GM12878 (cell line): Measurements from ENCODE around the gene ABHD17C. TPM values are rescaled to one million over a fixed set of nuclear protein-coding genes. Genes with fewer than 3 reads are reported as not detected.

Experiments
- ATAC-seq: fragments of 200-7000 bp; cut with Tn5 transposase; 3 replicates; pipeline ENCODE4 v1.9.1; 2020; ENCODE audit warnings: mild to moderate bottlenecking, moderate library complexity
- BruUV-seq: library from RNA; stranded (reverse); fragments of 400-500 nt; replicated peaks from 2 replicates; lab custom pipeline; 2021; lab: Mats Ljungman, UMichigan
- CTCF ChIA-PET: fragments of 300-600 bp; sonication (Branson Sonifier 250); formaldehyde crosslinking; extraction: SDS; loops from one replicate; lab custom pipeline; 2021; ENCODE audit warnings: inconsistent platforms; lab: Yijun Ruan, JAX
- POLR2A ChIA-PET: fragments of 350-600 bp; formaldehyde crosslinking; extraction: SDS; loops from one replicate; lab custom pipeline; 2021; ENCODE audit warnings: inconsistent platforms; lab: Charles Lee
- RAD21 ChIA-PET: fragments of 300-600 bp; sonication (Branson Sonifier 250); formaldehyde crosslinking; loops from one replicate; lab custom pipeline; 2023; ENCODE audit warnings: antibody characterized with exemption; ENCODE audit not compliant: unreplicated experiment; lab: Charles Lee
- SMC1A ChIA-PET: fragments of 300-600 bp; sonication (Branson Sonifier 250); formaldehyde crosslinking; loops from one replicate; lab custom pipeline; 2023; ENCODE audit not compliant: unreplicated experiment, uncharacterized antibody; lab: Charles Lee
- DNase-seq: peaks from one replicate; pipeline ENCODE4 v3.0.0-alpha.2; 2011; ENCODE audit warnings: low read depth, low spot score
- FAIRE-seq: peaks from 3 replicates; lab custom pipeline; 2011; peaks lifted over from hg19 to GRCh38; lab: Jason Lieb, UNC
- H2AFZ ChIP-seq: 2 replicates; pipeline ENCODE4 v1.6.0; 2011; ENCODE audit warnings: low read depth, low read length, control low read depth; ENCODE audit not compliant: control insufficient read depth
- H3K27ac ChIP-seq: 2 replicates; pipeline ENCODE4 v1.5.1; 2011; ENCODE audit warnings: control low read depth; ENCODE audit not compliant: control insufficient read depth, insufficient read depth
- H3K27me3 ChIP-seq, 2 experiments: replicated peaks in 1 of 2; 2 replicates each; pipeline versions ENCODE4 v1.6.0 to v1.6.1; 2011; ENCODE audit warnings: low read length in 1 of 2; ENCODE audit not compliant: control insufficient read depth in 2 of 2, insufficient read depth in 2 of 2
- H3K36me3 ChIP-seq, 2 experiments: 2 replicates each; pipeline ENCODE4 v1.5.1; 2011; ENCODE audit warnings: low read length in 1 of 2; ENCODE audit not compliant: control insufficient read depth in 2 of 2, insufficient read depth in 2 of 2
- H3K4me1 ChIP-seq: 2 replicates; pipeline ENCODE4 v1.6.1; 2011; ENCODE audit warnings: mild to moderate bottlenecking, low read length, moderate library complexity, mixed read lengths; ENCODE audit not compliant: control insufficient read depth, insufficient read depth
- H3K4me2 ChIP-seq: 2 replicates; pipeline ENCODE4 v1.6.0; 2011; ENCODE audit warnings: control low read depth; ENCODE audit not compliant: control insufficient read depth, insufficient read depth
- H3K4me3 ChIP-seq: fragments of 200-600 bp; sonication (generic); 2 replicates; pipeline ENCODE4 v1.5.1; 2016
- H3K79me2 ChIP-seq: 2 replicates; pipeline ENCODE4 v1.6.0; 2011; ENCODE audit warnings: low read length; ENCODE audit not compliant: control insufficient read depth, insufficient read depth
- H3K9ac ChIP-seq: 2 replicates; pipeline ENCODE4 v1.8.0; 2011; ENCODE audit warnings: low read length, control low read depth, mixed read lengths; ENCODE audit not compliant: control insufficient read depth, insufficient read depth
- H3K9me3 ChIP-seq: replicated peaks from 3 replicates; pipeline ENCODE4 v1.5.1; 2011; ENCODE audit warnings: mild to moderate bottlenecking, low read length; ENCODE audit not compliant: control insufficient read depth, insufficient read depth
- H4K20me1 ChIP-seq: 2 replicates; pipeline ENCODE4 v1.6.0; 2011; ENCODE audit not compliant: control insufficient read depth, insufficient read depth
- CEBPB ChIP-seq, 2 experiments: fragments of 150-350 bp in 1 of 2; IDR thresholded peaks; 2 replicates each; pipeline ENCODE4 v1.6.1; 2012 to 2014; ENCODE audit warnings: low read depth in 2 of 2, low read length in 2 of 2, borderline replicate concordance in 1 of 2, inconsistent platforms in 1 of 2
- ESRRA ChIP-seq: IDR thresholded peaks from 2 replicates; pipeline ENCODE4 v1.6.1; 2012; ENCODE audit warnings: mild to moderate bottlenecking, low read length, improper control_type of control experiment
- KDM1A ChIP-seq: fragments of 200-600 bp; sonication (generic); IDR thresholded peaks from 2 replicates; pipeline ENCODE4 v1.6.1; 2016; ENCODE audit warnings: borderline replicate concordance
- PAX5 ChIP-seq: IDR thresholded peaks from 2 replicates; pipeline ENCODE4 v1.6.1; 2011; ENCODE audit warnings: low read depth, low read length, borderline replicate concordance
- PAX8 ChIP-seq: fragments of 450-650 bp; IDR thresholded peaks from 2 replicates; pipeline ENCODE4 v1.6.1; 2017; ENCODE audit warnings: mild to moderate bottlenecking, moderate library complexity
- RCOR1 ChIP-seq: conservative IDR thresholded peaks from 2 replicates; pipeline ENCODE4 v1.6.1; 2012; ENCODE audit warnings: low read depth, low read length, improper control_type of control experiment
- RELA ChIP-seq: fragments of 450-650 bp; IDR thresholded peaks from 2 replicates; pipeline ENCODE4 v1.8.0; 2014; ENCODE audit warnings: borderline replicate concordance; ENCODE audit not compliant: partially characterized antibody
- TCF3 ChIP-seq: IDR thresholded peaks from 2 replicates; pipeline ENCODE4 v1.6.1; 2012; ENCODE audit warnings: low read depth, mild to moderate bottlenecking, low read length, borderline replicate concordance; ENCODE audit not compliant: insufficient read depth
- YBX1 ChIP-seq: fragments of 450-650 bp; IDR thresholded peaks from 2 replicates; pipeline ENCODE4 v1.6.1; 2016; ENCODE audit warnings: antibody characterized with exemption
- WGBS: methylation state at CpG from one replicate; pipeline ENCODE4 v1.1.6; 2016; ENCODE audit warnings: low lambda C conversion rate; ENCODE audit not compliant: insufficient replicate concordance, insufficient coverage; ENCODE audit errors: missing lambda C conversion rate; 5-methylcytosine and 5-hydroxymethylcytosine counted together
- in situ Hi-C: fragments of 300-500 bp; cut with MboI; formaldehyde crosslinking; loops from 9 replicates; pipeline ENCODE4 v1.14.3; 2018; ENCODE audit warnings: mixed read lengths
- intact Hi-C: fragments of 100-400 bp; cut with micrococcal nuclease; formaldehyde crosslinking; loops from one replicate; pipeline ENCODE4 v1.14.2; 2022; ENCODE audit not compliant: unreplicated experiment
- polyA plus RNA-seq, 11 experiments: library from polyadenylated mRNA; depleted of rRNA in 4 of 11; unstranded in 6 of 11; stranded (reverse) in 5 of 11; fragments of >200 nt; fragmentation: Nextera tagmentation in 4 of 11; fragmentation: Illumina TruSeq in 1 of 11; extraction: Ambion mirVana in 4 of 11; extraction: Trizol in 1 of 11; gene quantifications; 1 replicate in 1 of 11; 2 replicates in 10 of 11; pipeline versions ENCODE4 v1.2.1 to v1.2.3, GENCODE V29; 2011 to 2016; ENCODE audit warnings: inconsistent platforms in 2 of 11, missing spikeins in 2 of 11, low read depth in 1 of 11
- total RNA-seq, 4 experiments: library from RNA; depleted of rRNA in 3 of 4; stranded (reverse); fragments of >200 nt in 3 of 4; fragmentation: Illumina TruSeq in 1 of 4; extraction: Trizol in 1 of 4; gene quantifications; 2 replicates each; pipeline versions ENCODE4 v1.2.1 to v1.2.3, GENCODE V29; 2013 to 2021
- TF ChIP-seq, protein P1 (sequence below): fragments of 450-650 bp; IDR thresholded peaks from 2 replicates; pipeline ENCODE4 v1.6.1; 2016; ENCODE audit warnings: mild to moderate bottlenecking, moderate library complexity, borderline replicate concordance
- TF ChIP-seq, protein P2 (sequence below): fragments of 450-650 bp; formaldehyde crosslinking; IDR thresholded peaks from 2 replicates; pipeline ENCODE4 v1.4.0; 2020; ENCODE audit warnings: mild to moderate bottlenecking, moderate library complexity
- TF ChIP-seq, protein P3 (sequence below): fragments of 450-650 bp; IDR thresholded peaks from 2 replicates; pipeline ENCODE4 v1.6.1; 2018; ENCODE audit warnings: mild to moderate bottlenecking, low read depth, moderate library complexity; ENCODE audit not compliant: partially characterized antibody
- TF ChIP-seq, protein P4 (sequence below): IDR thresholded peaks from 2 replicates; pipeline ENCODE4 v1.6.1; 2011; ENCODE audit warnings: mild to moderate bottlenecking, low read depth, low read length, moderate library complexity; ENCODE audit not compliant: insufficient replicate concordance

The ABHD17C gene
- total and polyA plus RNA-seq, 10 of the 15 experiments (the other 5 are each of a cell fraction or from before 2014, with no cell fraction given) = 0.92 to 11.4 (median 5.5) TPM

DNA sequence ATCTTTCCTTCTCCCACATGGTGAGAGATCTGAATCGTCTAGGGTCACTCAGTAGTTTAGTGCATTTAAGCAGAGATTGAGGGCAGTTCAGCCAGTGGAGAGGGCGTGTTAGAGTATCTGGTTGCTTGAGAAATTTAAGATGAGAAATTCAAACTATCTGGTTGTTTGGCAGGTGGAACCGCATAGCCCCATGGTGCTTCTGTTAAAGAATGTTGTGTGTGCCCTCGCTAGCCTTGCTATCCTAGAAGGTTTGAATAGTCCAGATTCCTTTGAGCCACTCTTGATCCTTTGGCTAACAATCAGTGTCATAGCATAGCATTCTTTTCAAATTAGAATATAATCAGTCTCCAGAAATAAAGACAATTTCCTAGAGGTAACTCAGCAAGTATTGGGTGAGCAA, 32.1 kb downstream of the ABHD17C start:
- in situ Hi-C loops = no loop called here
- Histone ChIP-seq H3K4me1 (no peaks in the 10 kb centered on the region), H3K36me3 (no peaks in the 10 kb centered on the region), H3K9me3 (no peaks in the 10 kb centered on the region; the same call in 2 of the 3 replicates), H2AFZ (no peak overlapping the region), H3K27ac (no peak overlapping the region), H3K27me3 (no peaks in the 10 kb centered on the region), H3K4me2 (no peak overlapping the region), H3K79me2 (no peaks in the 10 kb centered on the region), H4K20me1 (no peaks in the 10 kb centered on the region; the same call in 1 of the 2 replicates), H3K9ac (no peak overlapping the region), H3K4me3 (no peak overlapping the region)
- FAIRE-seq = no peak
- 72% methylated on average over 4 of the region's 4 CpGs for WGBS
- DNase-seq = no peak
- ChIA-PET RAD21 (no interaction called here), SMC1A (no interaction called here), CTCF (no interaction called here), POLR2A (no interaction called here)
- intact Hi-C loops = no loop called here
- no TSS peak for BruUV-seq
- no peak for ATAC-seq
- TF ChIP-seq KDM1A = no peak
- TF ChIP-seq TCF3 = no peak
- no peak for TF ChIP-seq RELA
- TF ChIP-seq, protein P1, sequence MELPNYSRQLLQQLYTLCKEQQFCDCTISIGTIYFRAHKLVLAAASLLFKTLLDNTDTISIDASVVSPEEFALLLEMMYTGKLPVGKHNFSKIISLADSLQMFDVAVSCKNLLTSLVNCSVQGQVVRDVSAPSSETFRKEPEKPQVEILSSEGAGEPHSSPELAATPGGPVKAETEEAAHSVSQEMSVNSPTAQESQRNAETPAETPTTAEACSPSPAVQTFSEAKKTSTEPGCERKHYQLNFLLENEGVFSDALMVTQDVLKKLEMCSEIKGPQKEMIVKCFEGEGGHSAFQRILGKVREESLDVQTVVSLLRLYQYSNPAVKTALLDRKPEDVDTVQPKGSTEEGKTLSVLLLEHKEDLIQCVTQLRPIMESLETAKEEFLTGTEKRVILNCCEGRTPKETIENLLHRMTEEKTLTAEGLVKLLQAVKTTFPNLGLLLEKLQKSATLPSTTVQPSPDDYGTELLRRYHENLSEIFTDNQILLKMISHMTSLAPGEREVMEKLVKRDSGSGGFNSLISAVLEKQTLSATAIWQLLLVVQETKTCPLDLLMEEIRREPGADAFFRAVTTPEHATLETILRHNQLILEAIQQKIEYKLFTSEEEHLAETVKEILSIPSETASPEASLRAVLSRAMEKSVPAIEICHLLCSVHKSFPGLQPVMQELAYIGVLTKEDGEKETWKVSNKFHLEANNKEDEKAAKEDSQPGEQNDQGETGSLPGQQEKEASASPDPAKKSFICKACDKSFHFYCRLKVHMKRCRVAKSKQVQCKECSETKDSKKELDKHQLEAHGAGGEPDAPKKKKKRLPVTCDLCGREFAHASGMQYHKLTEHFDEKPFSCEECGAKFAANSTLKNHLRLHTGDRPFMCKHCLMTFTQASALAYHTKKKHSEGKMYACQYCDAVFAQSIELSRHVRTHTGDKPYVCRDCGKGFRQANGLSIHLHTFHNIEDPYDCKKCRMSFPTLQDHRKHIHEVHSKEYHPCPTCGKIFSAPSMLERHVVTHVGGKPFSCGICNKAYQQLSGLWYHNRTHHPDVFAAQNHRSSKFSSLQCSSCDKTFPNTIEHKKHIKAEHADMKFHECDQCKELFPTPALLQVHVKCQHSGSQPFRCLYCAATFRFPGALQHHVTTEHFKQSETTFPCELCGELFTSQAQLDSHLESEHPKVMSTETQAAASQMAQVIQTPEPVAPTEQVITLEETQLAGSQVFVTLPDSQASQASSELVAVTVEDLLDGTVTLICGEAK = no peak
- TF ChIP-seq ESRRA = no peak
- TF ChIP-seq PAX5 = no peak
- TF ChIP-seq, protein P2, sequence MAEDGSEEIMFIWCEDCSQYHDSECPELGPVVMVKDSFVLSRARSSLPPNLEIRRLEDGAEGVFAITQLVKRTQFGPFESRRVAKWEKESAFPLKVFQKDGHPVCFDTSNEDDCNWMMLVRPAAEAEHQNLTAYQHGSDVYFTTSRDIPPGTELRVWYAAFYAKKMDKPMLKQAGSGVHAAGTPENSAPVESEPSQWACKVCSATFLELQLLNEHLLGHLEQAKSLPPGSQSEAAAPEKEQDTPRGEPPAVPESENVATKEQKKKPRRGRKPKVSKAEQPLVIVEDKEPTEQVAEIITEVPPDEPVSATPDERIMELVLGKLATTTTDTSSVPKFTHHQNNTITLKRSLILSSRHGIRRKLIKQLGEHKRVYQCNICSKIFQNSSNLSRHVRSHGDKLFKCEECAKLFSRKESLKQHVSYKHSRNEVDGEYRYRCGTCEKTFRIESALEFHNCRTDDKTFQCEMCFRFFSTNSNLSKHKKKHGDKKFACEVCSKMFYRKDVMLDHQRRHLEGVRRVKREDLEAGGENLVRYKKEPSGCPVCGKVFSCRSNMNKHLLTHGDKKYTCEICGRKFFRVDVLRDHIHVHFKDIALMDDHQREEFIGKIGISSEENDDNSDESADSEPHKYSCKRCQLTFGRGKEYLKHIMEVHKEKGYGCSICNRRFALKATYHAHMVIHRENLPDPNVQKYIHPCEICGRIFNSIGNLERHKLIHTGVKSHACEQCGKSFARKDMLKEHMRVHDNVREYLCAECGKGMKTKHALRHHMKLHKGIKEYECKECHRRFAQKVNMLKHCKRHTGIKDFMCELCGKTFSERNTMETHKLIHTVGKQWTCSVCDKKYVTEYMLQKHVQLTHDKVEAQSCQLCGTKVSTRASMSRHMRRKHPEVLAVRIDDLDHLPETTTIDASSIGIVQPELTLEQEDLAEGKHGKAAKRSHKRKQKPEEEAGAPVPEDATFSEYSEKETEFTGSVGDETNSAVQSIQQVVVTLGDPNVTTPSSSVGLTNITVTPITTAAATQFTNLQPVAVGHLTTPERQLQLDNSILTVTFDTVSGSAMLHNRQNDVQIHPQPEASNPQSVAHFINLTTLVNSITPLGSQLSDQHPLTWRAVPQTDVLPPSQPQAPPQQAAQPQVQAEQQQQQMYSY (CRISPR knock-in tag) = no peak
- no peak for TF ChIP-seq YBX1
- TF ChIP-seq PAX8 = no peak
- TF ChIP-seq CEBPB (IDR thresholded peaks at IDR 0.05; ENCODE audit: borderline replicate concordance in 1 of 2, low read depth in 2 of 2, low read length in 2 of 2) = no peak
- no peak for TF ChIP-seq RCOR1
- TF ChIP-seq, protein P3, sequence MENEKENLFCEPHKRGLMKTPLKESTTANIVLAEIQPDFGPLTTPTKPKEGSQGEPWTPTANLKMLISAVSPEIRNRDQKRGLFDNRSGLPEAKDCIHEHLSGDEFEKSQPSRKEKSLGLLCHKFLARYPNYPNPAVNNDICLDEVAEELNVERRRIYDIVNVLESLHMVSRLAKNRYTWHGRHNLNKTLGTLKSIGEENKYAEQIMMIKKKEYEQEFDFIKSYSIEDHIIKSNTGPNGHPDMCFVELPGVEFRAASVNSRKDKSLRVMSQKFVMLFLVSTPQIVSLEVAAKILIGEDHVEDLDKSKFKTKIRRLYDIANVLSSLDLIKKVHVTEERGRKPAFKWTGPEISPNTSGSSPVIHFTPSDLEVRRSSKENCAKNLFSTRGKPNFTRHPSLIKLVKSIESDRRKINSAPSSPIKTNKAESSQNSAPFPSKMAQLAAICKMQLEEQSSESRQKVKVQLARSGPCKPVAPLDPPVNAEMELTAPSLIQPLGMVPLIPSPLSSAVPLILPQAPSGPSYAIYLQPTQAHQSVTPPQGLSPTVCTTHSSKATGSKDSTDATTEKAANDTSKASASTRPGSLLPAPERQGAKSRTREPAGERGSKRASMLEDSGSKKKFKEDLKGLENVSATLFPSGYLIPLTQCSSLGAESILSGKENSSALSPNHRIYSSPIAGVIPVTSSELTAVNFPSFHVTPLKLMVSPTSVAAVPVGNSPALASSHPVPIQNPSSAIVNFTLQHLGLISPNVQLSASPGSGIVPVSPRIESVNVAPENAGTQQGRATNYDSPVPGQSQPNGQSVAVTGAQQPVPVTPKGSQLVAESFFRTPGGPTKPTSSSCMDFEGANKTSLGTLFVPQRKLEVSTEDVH = no peak
- TF ChIP-seq, protein P4, sequence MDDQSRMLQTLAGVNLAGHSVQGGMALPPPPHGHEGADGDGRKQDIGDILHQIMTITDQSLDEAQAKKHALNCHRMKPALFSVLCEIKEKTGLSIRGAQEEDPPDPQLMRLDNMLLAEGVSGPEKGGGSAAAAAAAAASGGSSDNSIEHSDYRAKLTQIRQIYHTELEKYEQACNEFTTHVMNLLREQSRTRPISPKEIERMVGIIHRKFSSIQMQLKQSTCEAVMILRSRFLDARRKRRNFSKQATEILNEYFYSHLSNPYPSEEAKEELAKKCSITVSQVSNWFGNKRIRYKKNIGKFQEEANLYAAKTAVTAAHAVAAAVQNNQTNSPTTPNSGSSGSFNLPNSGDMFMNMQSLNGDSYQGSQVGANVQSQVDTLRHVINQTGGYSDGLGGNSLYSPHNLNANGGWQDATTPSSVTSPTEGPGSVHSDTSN = no peak
